HTR-8/SVneo (cell line): ENCODE results near the gene DEF6.
"Not testable (repeated sequence)": the region's sequence is repeated elsewhere in the genome, so short reads cannot be mapped to it uniquely, and the experiment has no call there.

Experiments used
- DNase-seq: peaks from one replicate; pipeline ENCODE4 v3.0.0; 2011; ENCODE audit warnings: low spot score, mixed read lengths; ENCODE audit not compliant: insufficient read length
- FAIRE-seq: peaks from 2 replicates; lab custom pipeline; 2011; peaks lifted over from hg19 to GRCh38; lab: Jason Lieb, UNC

Gene DEF6

DNA sequence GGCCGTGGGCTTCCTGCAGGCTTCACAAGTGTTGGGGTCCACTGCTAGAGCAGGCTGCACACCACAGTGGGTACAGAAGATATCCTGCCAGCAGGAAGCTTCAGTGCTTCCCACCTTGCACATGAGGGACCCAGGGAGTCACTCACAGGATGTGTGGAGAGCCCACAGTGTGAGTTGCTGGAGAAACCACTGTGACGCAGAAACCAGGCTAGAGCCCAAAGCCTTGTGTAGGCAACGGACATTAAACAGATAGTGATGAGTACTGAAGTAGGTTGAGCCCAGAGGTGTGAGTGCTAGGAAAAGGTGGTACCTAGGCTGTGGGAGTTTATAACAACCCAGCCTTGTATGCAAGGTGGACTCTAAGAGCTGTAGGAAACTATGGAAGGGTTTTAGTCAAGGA lies 18.9 kb upstream of the DEF6 start:
- FAIRE-seq: no peak
- DNase-seq: no peak

GRCh38 chr6:35280903-35281302 lies 16.7 kb upstream of the DEF6 start:
- no peak for FAIRE-seq
- no peak for DNase-seq

DNA sequence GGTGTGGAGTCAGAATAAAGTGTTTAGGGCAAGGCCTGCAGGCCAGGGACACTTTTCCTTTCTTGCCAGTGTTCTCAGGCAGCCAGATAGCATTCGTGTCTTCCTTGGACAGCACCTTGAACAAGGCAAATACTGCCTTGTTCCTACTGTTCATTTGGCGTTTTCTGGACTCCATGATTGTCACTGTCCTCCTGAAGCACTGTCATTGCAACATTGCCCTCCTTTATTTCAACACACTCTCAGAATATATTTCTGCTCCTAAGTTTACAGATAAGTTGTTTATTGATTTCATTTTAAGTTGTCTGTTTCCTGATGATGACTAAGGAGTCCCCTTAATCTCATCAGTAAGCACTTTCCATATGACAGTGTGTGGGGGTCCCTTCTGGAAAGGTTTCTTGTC lies 15.1 kb upstream of the DEF6 start:
- FAIRE-seq (no peak), DNase-seq (no peak)

- FAIRE-seq (no peak), DNase-seq (no peak)
Measured at GRCh38 chr6:35283361-35283760, 14.3 kb upstream of the DEF6 start.

GRCh38 chr6:35287671-35288396 lies 9.8 kb upstream of the DEF6 start:
- DNase-seq: no peak

DNA sequence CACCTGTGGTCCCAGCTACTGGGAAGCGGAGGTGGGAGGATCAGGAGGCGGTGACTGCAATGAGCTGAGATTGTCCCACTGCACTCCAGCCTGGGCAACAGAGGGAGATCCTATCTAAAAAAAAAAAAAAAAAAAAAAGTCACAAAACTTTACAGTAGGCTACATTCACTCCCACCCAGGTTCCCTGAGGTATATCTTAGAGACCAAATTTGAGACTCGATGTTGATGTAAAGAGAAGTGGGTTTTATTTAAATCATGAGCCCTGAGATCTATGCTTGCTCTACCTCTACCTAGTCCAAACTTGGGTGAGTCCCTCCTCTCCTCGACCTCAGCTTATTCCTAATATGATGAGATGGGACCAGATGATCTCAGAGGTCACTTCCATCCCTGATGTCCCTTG lies 8.8 kb upstream of the DEF6 start:
- FAIRE-seq (no peak), DNase-seq (no peak)

More at GRCh38 chr6:35287671-35288396, 9.8 kb upstream of the DEF6 start:
- FAIRE-seq: no peak

GRCh38 chr6:35291491-35291890 lies 6.1 kb upstream of the DEF6 start:
- no peak for FAIRE-seq
- no peak for DNase-seq

DNA sequence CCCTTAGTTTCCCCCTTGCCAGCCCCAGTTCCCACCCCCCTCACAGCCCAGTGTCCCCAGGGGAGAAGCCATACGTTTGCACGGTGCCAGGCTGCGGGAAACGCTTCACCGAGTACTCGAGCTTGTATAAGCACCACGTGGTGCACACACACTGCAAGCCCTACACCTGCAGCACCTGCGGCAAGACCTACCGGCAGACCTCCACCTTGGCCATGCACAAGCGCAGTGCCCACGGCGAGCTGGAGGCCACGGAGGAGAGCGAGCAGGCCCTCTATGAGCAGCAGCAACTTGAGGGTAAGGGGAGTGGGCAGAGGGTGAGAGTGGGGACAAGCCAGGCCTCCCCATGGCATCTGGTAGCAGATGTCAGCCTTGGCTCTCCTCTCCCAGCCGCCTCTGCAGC lies 5.1 kb upstream of the DEF6 start:
- DNase-seq (no peak), FAIRE-seq (no peak)

DNA sequence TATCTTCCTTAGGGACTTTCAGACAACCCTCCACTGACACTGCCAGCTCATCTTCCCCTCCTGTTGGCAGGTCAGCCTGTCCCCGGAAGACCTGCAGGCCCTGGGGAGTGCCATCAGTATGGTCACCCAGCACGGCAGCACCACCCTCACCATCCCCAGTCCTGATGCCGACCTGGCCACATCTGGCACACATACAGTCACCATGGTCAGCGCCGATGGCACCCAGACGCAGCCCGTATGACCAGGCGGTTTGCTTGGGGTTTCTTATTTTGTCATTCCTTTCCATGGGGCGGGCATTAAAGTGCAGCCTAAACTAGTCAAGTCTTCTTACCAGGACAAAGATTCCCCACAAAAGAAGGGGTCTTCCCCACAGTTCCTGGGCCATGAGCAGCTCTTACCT lies 3.9 kb upstream of the DEF6 start:
- FAIRE-seq (no peak), DNase-seq (no peak)

- FAIRE-seq (peak; percentile 74), DNase-seq (peak; percentile 54)
Measured at GRCh38 chr6:35294308-35294945, 3.2 kb upstream of the DEF6 start.

- no peak for DNase-seq
- no peak for FAIRE-seq
Measured at GRCh38 chr6:35295036-35295435, 2.6 kb upstream of the DEF6 start.

GRCh38 chr6:35295521-35296315 lies 1.9 kb upstream of the DEF6 start:
- DNase-seq (no peak), FAIRE-seq (no peak)

GRCh38 chr6:35296931-35297600 lies 552 bp upstream of the DEF6 start:
- FAIRE-seq: no peak
- DNase-seq: no peak

DNA sequence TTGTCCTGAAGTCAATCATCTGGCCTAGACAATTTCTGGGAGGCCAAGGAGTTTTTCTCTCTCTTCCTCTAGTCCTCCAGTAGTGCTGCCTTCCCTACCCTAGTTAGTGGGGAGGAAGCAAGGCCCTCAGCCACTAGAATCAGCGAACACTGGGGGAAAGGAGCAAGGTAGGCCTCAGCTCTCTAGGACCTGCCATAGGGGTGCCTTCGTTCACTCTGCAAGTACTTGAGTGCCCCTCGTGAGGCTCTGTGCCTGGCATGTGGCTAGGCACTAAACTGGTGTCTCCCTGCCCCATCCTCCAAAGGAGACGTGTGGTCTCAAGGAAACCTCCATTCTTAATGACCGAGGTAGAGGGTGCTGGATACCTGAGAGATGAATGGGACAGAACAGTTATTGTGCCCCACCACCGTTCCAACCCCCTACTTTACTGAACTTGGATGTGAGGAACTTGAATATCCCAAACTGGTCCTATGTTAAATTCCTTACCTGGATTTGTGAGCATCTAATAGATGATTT lies 1.1 kb downstream of the DEF6 start:
- no peak for FAIRE-seq
- DNase-seq: no peak

DNA sequence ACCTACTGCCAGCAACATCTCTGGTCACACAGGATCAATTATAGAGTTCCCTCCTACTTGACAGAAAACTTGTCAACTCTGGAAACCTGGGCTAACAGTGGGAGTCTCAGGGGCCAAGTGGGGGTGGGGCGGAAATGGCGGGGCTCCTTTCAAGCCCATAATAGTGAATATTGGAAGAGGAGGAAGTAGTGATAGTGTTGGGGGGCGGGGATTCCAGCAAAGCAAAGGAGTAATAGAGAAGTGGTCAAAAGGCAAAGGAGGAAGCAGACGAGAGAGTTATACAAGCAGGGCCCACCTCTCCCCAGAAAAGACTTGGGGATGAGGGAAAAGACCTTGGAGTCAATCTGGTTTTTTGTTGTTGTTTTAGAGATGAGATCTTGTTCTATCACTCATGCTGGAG lies 2.1 kb downstream of the DEF6 start:
- no peak for FAIRE-seq
- no peak for DNase-seq

- DNase-seq (no peak), FAIRE-seq (no peak)
Measured at GRCh38 chr6:35300848-35301247, 3.2 kb downstream of the DEF6 start.

DNA sequence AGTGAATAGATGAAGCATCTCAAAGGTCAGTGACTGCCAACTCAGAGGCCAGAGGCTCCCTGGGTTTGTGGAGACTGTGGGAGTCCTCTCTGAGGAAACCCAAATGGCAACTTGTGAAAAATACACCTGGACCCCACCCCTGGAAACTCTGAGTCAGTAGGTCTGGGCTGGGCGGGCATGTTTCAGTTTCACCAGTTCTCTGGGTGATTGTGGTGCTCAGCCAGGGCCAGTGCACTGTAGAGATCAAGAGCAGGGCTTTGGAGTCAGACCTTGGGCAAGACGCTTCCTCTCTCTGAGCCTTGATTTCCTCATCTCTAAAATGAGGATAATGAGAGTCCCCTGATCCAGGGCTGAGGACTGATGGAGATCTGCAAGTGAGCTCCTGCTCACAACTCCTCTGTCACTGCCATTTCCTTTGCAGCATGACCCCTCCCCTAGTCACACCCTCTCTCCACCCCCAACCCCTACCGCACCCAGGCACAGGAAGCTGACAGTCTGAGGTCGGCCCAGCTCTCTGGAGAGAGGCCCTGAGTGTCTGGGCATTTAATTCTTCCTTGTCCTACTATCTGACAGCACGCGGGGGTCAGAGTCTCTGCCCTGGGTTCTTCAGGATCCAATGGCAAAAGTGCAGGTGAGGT lies 5.1 kb downstream of the DEF6 start:
- FAIRE-seq (no peak), DNase-seq (peak; percentile 66)

- no peak for DNase-seq
- FAIRE-seq: no peak
Measured at GRCh38 chr6:35304299-35304698, 6.7 kb downstream of the DEF6 start.

- FAIRE-seq: no peak
- DNase-seq: no peak
Measured at GRCh38 chr6:35305117-35305516, 7.5 kb downstream of the DEF6 start.

DNA sequence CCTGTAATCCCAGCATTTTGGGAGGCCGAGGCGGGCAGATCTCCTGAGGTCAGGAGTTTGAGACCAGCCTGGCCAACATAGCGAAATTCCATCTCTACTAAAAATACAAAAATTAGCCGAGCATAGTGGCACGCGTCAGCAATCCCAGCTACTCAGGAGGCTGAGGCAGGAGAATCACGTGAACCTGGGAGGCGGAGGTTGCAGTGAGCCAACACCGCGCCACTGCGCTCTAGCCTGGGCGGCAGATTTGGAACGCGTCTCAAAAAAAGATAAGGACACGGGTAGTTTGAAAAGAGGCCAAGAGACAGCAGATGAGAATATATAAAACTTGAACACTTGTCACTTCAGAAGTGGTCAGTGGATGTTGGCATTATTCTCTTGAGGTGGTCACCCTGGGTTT lies 9.5 kb downstream of the DEF6 start:
- FAIRE-seq, DNase-seq: not testable (repeated sequence)
